CD14-positive monocyte (primary cell): ENCODE measurements around the gene FRRS1L. TPM values are rescaled to one million over a fixed set of nuclear protein-coding genes. Genes with fewer than 3 reads are reported as not detected.

Source experiments
- DNase-seq, 3 donors: peaks; one replicate each; pipeline ENCODE4 v3.0.0-alpha.2; 2011 to 2022
- H2AFZ ChIP-seq: 2 replicates; pipeline ENCODE4 v1.6.0; 2012; ENCODE audit warnings: mild to moderate bottlenecking, low read depth, low read length, inconsistent platforms; ENCODE audit not compliant: insufficient read depth, poor library complexity, severe bottlenecking
- H3K27ac ChIP-seq, 2 donors: 1 replicate in 1 of 2; 2 replicates in 1 of 2; pipeline ENCODE4 v1.5.1; 2012 to 2013; ENCODE audit warnings: low read length in 2 of 2, control low read depth in 1 of 2, inconsistent platforms in 1 of 2, low read depth in 1 of 2, mild to moderate bottlenecking in 1 of 2
- H3K27me3 ChIP-seq, 2 donors: one replicate each; pipeline versions ENCODE4 v1.6.0 to v1.6.1; 2011 to 2013; ENCODE audit warnings: low read length in 2 of 2; ENCODE audit not compliant: control insufficient read depth in 2 of 2, insufficient read depth in 2 of 2
- H3K36me3 ChIP-seq, 2 donors: replicated peaks in 1 of 2; 1 replicate in 1 of 2; 2 replicates in 1 of 2; pipeline versions ENCODE4 v1.5.1 to v1.6.1; 2012 to 2013; ENCODE audit warnings: low read length in 2 of 2, control low read depth in 1 of 2, inconsistent platforms in 1 of 2, mild to moderate bottlenecking in 1 of 2; ENCODE audit not compliant: insufficient read depth in 2 of 2, control insufficient read depth in 1 of 2
- H3K4me1 ChIP-seq, 2 donors: 1 replicate in 1 of 2; 2 replicates in 1 of 2; pipeline versions ENCODE4 v1.5.1 to v1.6.1; 2012 to 2013; ENCODE audit warnings: low read length in 2 of 2, control low read depth in 1 of 2, inconsistent platforms in 1 of 2, mild to moderate bottlenecking in 1 of 2, moderate library complexity in 1 of 2; ENCODE audit not compliant: insufficient read depth in 2 of 2, control insufficient read depth in 1 of 2
- H3K4me2 ChIP-seq: replicated peaks from 2 replicates; pipeline ENCODE3; 2012; ENCODE audit warnings: low read length, moderate library complexity, mild to moderate bottlenecking; ENCODE audit not compliant: poor library complexity, severe bottlenecking; ENCODE audit errors: extremely low read depth
- H3K4me3 ChIP-seq, 3 experiments: fragments of 200-600 bp in 1 of 3; sonication (generic) in 1 of 3; replicated peaks in 1 of 3; 1 replicate in 2 of 3; 2 replicates in 1 of 3; pipeline ENCODE4 v1.5.1; 2011 to 2013; ENCODE audit warnings: low read length in 3 of 3, mild to moderate bottlenecking in 3 of 3, control low read depth in 2 of 3, low read depth in 2 of 3, inconsistent platforms in 1 of 3, moderate library complexity in 1 of 3
- H3K79me2 ChIP-seq: 2 replicates; pipeline ENCODE4 v1.6.0; 2012; ENCODE audit warnings: mild to moderate bottlenecking, control low read depth, inconsistent platforms, low read length, moderate library complexity; ENCODE audit not compliant: insufficient read depth
- H3K9ac ChIP-seq: 2 replicates; pipeline ENCODE4 v1.6.0; 2017; ENCODE audit warnings: low read length, mild to moderate bottlenecking; ENCODE audit not compliant: insufficient read depth, poor library complexity, severe bottlenecking
- H3K9me3 ChIP-seq, 2 donors: replicated peaks in 1 of 2; 1 replicate in 1 of 2; 2 replicates in 1 of 2; pipeline versions ENCODE4 v1.5.1 to v1.6.1; 2012 to 2013; ENCODE audit warnings: low read length in 2 of 2, control low read depth in 1 of 2; ENCODE audit not compliant: control insufficient read depth in 1 of 2, insufficient read depth in 1 of 2
- H4K20me1 ChIP-seq: 2 replicates; pipeline ENCODE4 v1.6.0; 2012; ENCODE audit warnings: mild to moderate bottlenecking, low read length, control low read depth, moderate library complexity; ENCODE audit not compliant: insufficient read depth
- H3K27ac Mint-ChIP-seq, 7 donors: one replicate each; pipeline ENCODE4 v1.8.0; 2020; ENCODE audit warnings: mild to moderate bottlenecking in 7 of 7, mixed read lengths in 7 of 7, moderate library complexity in 6 of 7, inconsistent platforms in 2 of 7
- H3K27me3 Mint-ChIP-seq, 3 donors: one replicate each; pipeline ENCODE4 v1.8.0; 2021 to 2022; ENCODE audit warnings: low read depth in 3 of 3, mild to moderate bottlenecking in 3 of 3, mixed read lengths in 3 of 3, moderate library complexity in 3 of 3, inconsistent platforms in 1 of 3
- H3K36me3 Mint-ChIP-seq, 2 donors: one replicate each; pipeline ENCODE4 v1.8.0; 2020; ENCODE audit warnings: mixed read lengths in 2 of 2, inconsistent platforms in 1 of 2, mild to moderate bottlenecking in 1 of 2
- H3K4me1 Mint-ChIP-seq: one replicate; pipeline ENCODE4 v1.8.0; 2020; ENCODE audit warnings: mild to moderate bottlenecking, mixed read lengths
- H3K4me3 Mint-ChIP-seq, 2 donors: one replicate each; pipeline ENCODE4 v1.8.0; 2020; ENCODE audit warnings: mild to moderate bottlenecking in 2 of 2, mixed read lengths in 2 of 2, moderate library complexity in 1 of 2
- H3K9me3 Mint-ChIP-seq, 7 donors: one replicate each; pipeline ENCODE4 v1.8.0; 2020 to 2022; ENCODE audit warnings: mixed read lengths in 7 of 7, mild to moderate bottlenecking in 6 of 7, moderate library complexity in 6 of 7, inconsistent platforms in 2 of 7
- CTCF ChIP-seq: fragments of 200-600 bp; IDR thresholded peaks from one replicate; pipeline ENCODE4 v1.8.0; 2022; ENCODE audit warnings: antibody characterized with exemption, mild to moderate bottlenecking
- WGBS: methylation state at CpG from one replicate; pipeline ENCODE4 v1.1.5; 2013; ENCODE audit warnings: missing lambda C conversion rate; ENCODE audit not compliant: insufficient coverage; 5-methylcytosine and 5-hydroxymethylcytosine counted together
- intact Hi-C, 2 donors: fragments of 100-400 bp; cut with micrococcal nuclease; formaldehyde crosslinking; loops; one replicate each; pipeline versions ENCODE4 v1.15.0 to v1.15.1; 2023
- polyA plus RNA-seq, 3 donors: library from polyadenylated mRNA; depleted of rRNA in 1 of 3; unstranded in 2 of 3; stranded (reverse) in 1 of 3; fragments of 300-500 nt in 2 of 3; fragments of >200 nt in 1 of 3; fragmentation: Illumina TruSeq in 2 of 3; gene quantifications; 1 replicate in 2 of 3; 2 replicates in 1 of 3; pipeline ENCODE4 v1.2.3, GENCODE V29; 2012 to 2021

FRRS1L gene
- polyA plus RNA-seq, 3 donors = not detected

GRCh38 chr9:109213285-109214121, 46.5 kb upstream of the FRRS1L start:
- no peaks in the 10 kb centered on the region for H3K4me1 Mint-ChIP-seq
- H3K9me3 ChIP-seq = no peaks in the 10 kb centered on the region

DNA sequence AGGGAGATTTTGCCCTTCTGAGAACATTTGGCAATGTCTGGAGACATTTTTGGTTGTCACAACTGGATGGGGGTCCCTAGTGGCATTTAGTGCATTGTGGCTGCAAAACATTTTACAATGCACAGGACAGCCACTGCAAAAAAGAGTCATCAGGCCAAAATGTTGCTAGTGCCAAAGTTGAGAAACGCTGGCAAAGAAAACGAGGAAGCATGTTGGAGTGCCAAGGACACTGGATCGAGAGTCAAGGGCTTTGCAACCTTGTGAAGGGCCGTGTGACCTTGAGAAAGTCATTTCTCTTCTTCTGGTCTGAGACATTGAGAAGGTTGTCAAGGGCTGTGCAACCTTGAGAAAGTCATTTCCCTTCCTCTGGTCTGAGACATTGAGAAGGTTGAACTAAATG, 45.7 kb upstream of the FRRS1L start:
- Histone ChIP-seq H3K9ac (no peak overlapping the region), H3K4me2 (no peak overlapping the region), H3K4me1 (no peaks in the 10 kb centered on the region), H3K4me3 (no peak overlapping the region), H3K27ac (no peak overlapping the region), H3K9me3 (no peaks in the 10 kb centered on the region), H4K20me1 (no peaks in the 10 kb centered on the region), H3K79me2 (no peaks in the 10 kb centered on the region), H3K36me3 (no peaks in the 10 kb centered on the region), H3K27me3 (peaks cover 0 to 3% of the 10 kb centered on the region in 2 donors), H2AFZ (no peak overlapping the region)
- TF ChIP-seq CTCF = no peak
- H3K36me3 Mint-ChIP-seq = no peaks in the 10 kb centered on the region
- H3K9me3 Mint-ChIP-seq = peaks cover 0 to 1% (median 0%) of the 10 kb centered on the region in 7 donors
- peaks cover 2 to 22% (median 18%) of the 10 kb centered on the region in 3 donors for H3K27me3 Mint-ChIP-seq
- DNase-seq = no peak
- H3K27ac Mint-ChIP-seq = no peak overlapping the region
- intact Hi-C loops = no loop called here
- H3K4me3 Mint-ChIP-seq = no peak overlapping the region
- WGBS = 77% methylated on average over 4 of the region's 4 CpGs
- H3K4me1 Mint-ChIP-seq = no peaks in the 10 kb centered on the region

More at GRCh38 chr9:109213285-109214121, 46.5 kb upstream of the FRRS1L start:
- Histone ChIP-seq H3K4me1 (no peaks in the 10 kb centered on the region), H3K4me3 (no peak overlapping the region), H3K4me2 (no peak overlapping the region), H3K27me3 (no peaks in the 10 kb centered on the region), H3K79me2 (no peaks in the 10 kb centered on the region), H3K36me3 (no peaks in the 10 kb centered on the region), H3K9ac (no peak overlapping the region), H3K27ac (no peak overlapping the region), H4K20me1 (no peaks in the 10 kb centered on the region), H2AFZ (no peak overlapping the region)
- peaks cover 0 to 1% (median 0%) of the 10 kb centered on the region in 7 donors for H3K9me3 Mint-ChIP-seq
- TF ChIP-seq CTCF = no peak
- peaks cover 7 to 20% (median 19%) of the 10 kb centered on the region in 3 donors for H3K27me3 Mint-ChIP-seq
- 93% methylated on average over 3 of the region's 11 CpGs for WGBS
- intact Hi-C loops = no loop called here
- DNase-seq = no peak
- H3K27ac Mint-ChIP-seq = no peak overlapping the region
- no peaks in the 10 kb centered on the region for H3K36me3 Mint-ChIP-seq
- H3K4me3 Mint-ChIP-seq = no peak overlapping the region
